OCI-LY1 (cell line): ENCODE results near the gene GPM6B.

Experiments used
- H2AFZ ChIP-seq: fragments of 200-600 bp; sonication (generic), shearing (Covaris generic); 2 replicates; pipeline ENCODE4 v1.6.0; 2014; ENCODE audit warnings: antibody characterized with exemption, mild to moderate bottlenecking, low read length
- H3F3A ChIP-seq: fragments of 200-600 bp; sonication (generic), shearing (Covaris generic); 2 replicates; pipeline ENCODE4 v1.6.0; 2014; ENCODE audit warnings: mild to moderate bottlenecking, antibody characterized with exemption, low read length, moderate library complexity; ENCODE audit not compliant: insufficient read depth
- H3K27ac ChIP-seq: fragments of 200-600 bp; sonication (generic); 2 replicates; pipeline ENCODE4 v1.5.1; 2014; ENCODE audit warnings: low read length, mixed run types, mild to moderate bottlenecking, low read depth; ENCODE audit not compliant: poor library complexity, severe bottlenecking
- H3K27me3 ChIP-seq: fragments of 200-600 bp; sonication (generic); 2 replicates; pipeline ENCODE4 v1.6.0; 2014; ENCODE audit warnings: antibody characterized with exemption, mild to moderate bottlenecking, low read length, moderate library complexity; ENCODE audit not compliant: insufficient read depth
- H3K36me3 ChIP-seq: fragments of 200-600 bp; sonication (generic); 2 replicates; pipeline ENCODE4 v1.6.1; 2014; ENCODE audit warnings: mild to moderate bottlenecking, antibody characterized with exemption, low read length, moderate library complexity, mixed read lengths; ENCODE audit not compliant: insufficient read depth
- H3K4me1 ChIP-seq: fragments of 200-600 bp; sonication (generic); 2 replicates; pipeline ENCODE4 v1.5.1; 2014; ENCODE audit warnings: mild to moderate bottlenecking, low read length, moderate library complexity; ENCODE audit not compliant: insufficient read depth, severe bottlenecking
- H3K4me2 ChIP-seq: fragments of 200-600 bp; sonication (generic), shearing (Covaris generic); 2 replicates; pipeline ENCODE4 v1.6.1; 2014; ENCODE audit warnings: low read length
- H3K4me3 ChIP-seq: fragments of 200-600 bp; sonication (generic); 2 replicates; pipeline ENCODE4 v1.5.1; 2014; ENCODE audit warnings: low read length, low read depth, mild to moderate bottlenecking, mixed read lengths; ENCODE audit not compliant: poor library complexity, severe bottlenecking
- H3K79me2 ChIP-seq: fragments of 200-600 bp; shearing (Covaris generic); 2 replicates; pipeline ENCODE4 v1.6.1; 2016; ENCODE audit warnings: mixed run types, low read length, mixed read lengths; ENCODE audit not compliant: insufficient read depth
- H3K9ac ChIP-seq: fragments of 200-600 bp; sonication (generic), shearing (Covaris generic); 2 replicates; pipeline ENCODE4 v1.6.1; 2014; ENCODE audit warnings: mild to moderate bottlenecking, low read length, mixed read lengths
- H3K9me2 ChIP-seq: fragments of 200-600 bp; sonication (generic), shearing (Covaris generic); 2 replicates; pipeline ENCODE4 v1.6.1; 2014; ENCODE audit warnings: low read depth, mild to moderate bottlenecking, low read length, mixed read lengths
- H3K9me3 ChIP-seq: fragments of 200-600 bp; shearing (Covaris generic); 2 replicates; pipeline ENCODE4 v1.6.1; 2014; ENCODE audit warnings: low read length, mixed read lengths
- H4K20me1 ChIP-seq: fragments of 200-600 bp; sonication (generic), shearing (Covaris generic); 2 replicates; pipeline ENCODE4 v1.6.0; 2016; ENCODE audit warnings: mild to moderate bottlenecking, low read length; ENCODE audit not compliant: insufficient read depth
- EZH2 ChIP-seq: fragments of 200-600 bp; sonication (generic), shearing (Covaris generic); IDR thresholded peaks from 2 replicates; pipeline ENCODE4 v1.8.0; 2017; ENCODE audit warnings: borderline replicate concordance, mixed run types, mild to moderate bottlenecking, antibody characterized with exemption, low read length, moderate library complexity, mixed read lengths
- TF ChIP-seq, protein P1 (sequence below): fragments of 200-600 bp; sonication (generic), shearing (Covaris generic); IDR thresholded peaks from 2 replicates; pipeline ENCODE4 v1.5.1; 2017; ENCODE audit warnings: mild to moderate bottlenecking, antibody characterized with exemption, low read length, moderate library complexity, mixed read lengths

Gene GPM6B

DNA sequence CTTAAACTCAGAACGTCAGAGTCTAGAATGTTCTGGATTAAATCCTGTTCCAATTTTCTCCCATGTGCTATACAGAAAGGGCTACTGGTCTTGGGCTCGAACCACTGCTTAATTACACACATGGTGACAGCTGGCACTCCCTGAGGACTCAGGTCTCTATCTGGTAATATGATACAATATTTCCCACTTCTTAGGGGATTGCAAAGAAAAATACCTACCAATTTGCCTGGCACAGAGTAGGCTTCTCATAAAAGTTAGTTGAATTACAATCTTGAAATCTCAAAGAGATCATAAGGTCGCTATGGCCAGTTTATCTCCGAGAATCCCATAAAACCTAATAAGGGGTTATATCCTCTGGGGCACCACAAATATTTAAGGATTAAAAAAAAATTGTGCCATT, 8.6 kb downstream of the GPM6B start:
- no peak overlapping the region for H2AFZ ChIP-seq
- H3K9me2 ChIP-seq = no peaks in the 10 kb centered on the region
- TF ChIP-seq, protein P1, sequence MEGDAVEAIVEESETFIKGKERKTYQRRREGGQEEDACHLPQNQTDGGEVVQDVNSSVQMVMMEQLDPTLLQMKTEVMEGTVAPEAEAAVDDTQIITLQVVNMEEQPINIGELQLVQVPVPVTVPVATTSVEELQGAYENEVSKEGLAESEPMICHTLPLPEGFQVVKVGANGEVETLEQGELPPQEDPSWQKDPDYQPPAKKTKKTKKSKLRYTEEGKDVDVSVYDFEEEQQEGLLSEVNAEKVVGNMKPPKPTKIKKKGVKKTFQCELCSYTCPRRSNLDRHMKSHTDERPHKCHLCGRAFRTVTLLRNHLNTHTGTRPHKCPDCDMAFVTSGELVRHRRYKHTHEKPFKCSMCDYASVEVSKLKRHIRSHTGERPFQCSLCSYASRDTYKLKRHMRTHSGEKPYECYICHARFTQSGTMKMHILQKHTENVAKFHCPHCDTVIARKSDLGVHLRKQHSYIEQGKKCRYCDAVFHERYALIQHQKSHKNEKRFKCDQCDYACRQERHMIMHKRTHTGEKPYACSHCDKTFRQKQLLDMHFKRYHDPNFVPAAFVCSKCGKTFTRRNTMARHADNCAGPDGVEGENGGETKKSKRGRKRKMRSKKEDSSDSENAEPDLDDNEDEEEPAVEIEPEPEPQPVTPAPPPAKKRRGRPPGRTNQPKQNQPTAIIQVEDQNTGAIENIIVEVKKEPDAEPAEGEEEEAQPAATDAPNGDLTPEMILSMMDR = no peak
- TF ChIP-seq EZH2 = no peak
- no peaks in the 10 kb centered on the region for H3K36me3 ChIP-seq
- H3F3A ChIP-seq = no peaks in the 10 kb centered on the region
- no peak overlapping the region for H3K9ac ChIP-seq
- H4K20me1 ChIP-seq = no peaks in the 10 kb centered on the region
- H3K4me3 ChIP-seq = no peak overlapping the region
- H3K4me1 ChIP-seq = no peaks in the 10 kb centered on the region
- H3K4me2 ChIP-seq = no peak overlapping the region
- H3K27ac ChIP-seq = no peak overlapping the region
- H3K9me3 ChIP-seq = no peaks in the 10 kb centered on the region
- no peaks in the 10 kb centered on the region for H3K79me2 ChIP-seq
- H3K27me3 ChIP-seq = no peaks in the 10 kb centered on the region

DNA sequence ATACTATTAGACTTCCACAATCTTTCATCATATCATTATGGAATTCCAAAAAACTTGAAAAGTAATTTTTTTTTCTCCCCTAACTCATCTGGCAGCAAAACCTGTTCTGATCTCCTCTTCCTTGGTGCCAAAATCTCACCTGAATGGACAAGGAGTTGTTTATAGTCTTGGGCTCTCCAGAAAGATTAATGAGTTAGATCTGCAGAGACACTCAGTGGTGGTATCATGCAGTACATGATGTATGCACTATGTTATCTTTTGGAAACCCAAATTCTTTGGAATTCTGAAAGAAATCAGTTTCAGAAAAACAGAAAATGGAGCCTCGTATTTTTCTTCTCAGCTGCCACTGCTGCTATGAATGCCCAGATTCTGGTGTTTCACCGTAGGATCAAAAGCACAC, 11.7 kb downstream of the GPM6B start:
- H3K9ac ChIP-seq = no peak overlapping the region
- no peak overlapping the region for H3K4me2 ChIP-seq
- H3K27me3 ChIP-seq = no peaks in the 10 kb centered on the region
- H4K20me1 ChIP-seq = no peaks in the 10 kb centered on the region
- H3K36me3 ChIP-seq = no peaks in the 10 kb centered on the region
- no peaks in the 10 kb centered on the region for H3K9me3 ChIP-seq
- no peak overlapping the region for H2AFZ ChIP-seq
- H3K4me3 ChIP-seq = no peak overlapping the region
- no peaks in the 10 kb centered on the region for H3F3A ChIP-seq
- H3K9me2 ChIP-seq = no peaks in the 10 kb centered on the region
- no peaks in the 10 kb centered on the region for H3K4me1 ChIP-seq
- H3K27ac ChIP-seq = no peak overlapping the region
- TF ChIP-seq, protein P1 = no peak
- no peak for TF ChIP-seq EZH2
- H3K79me2 ChIP-seq = no peaks in the 10 kb centered on the region

DNA sequence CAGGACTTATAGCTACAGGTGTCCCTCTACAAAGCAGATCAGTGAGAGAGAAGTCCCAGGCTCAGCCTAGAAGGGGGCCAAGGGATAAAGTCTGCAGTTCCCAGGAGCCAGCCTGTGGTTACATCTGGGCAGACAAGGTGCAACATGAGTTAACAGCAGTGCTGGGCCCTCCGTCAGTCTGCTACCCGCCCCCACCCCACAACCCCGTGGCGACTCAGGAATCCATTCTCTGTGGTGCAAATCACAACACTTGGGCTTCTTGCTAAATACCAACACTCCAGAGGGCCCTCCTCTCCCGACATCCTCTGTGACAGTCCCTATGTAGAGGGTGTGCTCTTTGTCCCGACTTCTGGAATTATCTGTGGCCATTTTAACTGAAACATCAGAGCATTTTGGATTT, 13.8 kb downstream of the GPM6B start:
- Histone ChIP-seq H3K9me3 (no peaks in the 10 kb centered on the region), H3K79me2 (no peaks in the 10 kb centered on the region), H3K4me2 (no peak overlapping the region), H3K36me3 (no peaks in the 10 kb centered on the region), H3F3A (no peaks in the 10 kb centered on the region), H3K9me2 (no peaks in the 10 kb centered on the region), H4K20me1 (no peaks in the 10 kb centered on the region), H3K27ac (no peak overlapping the region), H2AFZ (no peak overlapping the region), H3K4me1 (no peaks in the 10 kb centered on the region), H3K9ac (no peak overlapping the region), H3K27me3 (no peaks in the 10 kb centered on the region), H3K4me3 (no peak overlapping the region)
- TF ChIP-seq, protein P1 = no peak
- TF ChIP-seq EZH2 = no peak
